Prostate gland (tissue), 2 donors: Measurements from ENCODE around the gene DMRT2.

Experiments
- POLR2A ChIP-seq: fragments of 450-650 bp; IDR thresholded peaks from one replicate; pipeline ENCODE4 v1.6.1; 2016; ENCODE audit warnings: antibody characterized with exemption, mild to moderate bottlenecking
- POLR2AphosphoS5 ChIP-seq: sonication (generic); formaldehyde crosslinking; IDR thresholded peaks from one replicate; pipeline ENCODE4 v1.6.1; 2017; ENCODE audit warnings: antibody characterized with exemption
- TF ChIP-seq, protein P1 (sequence below), 4 experiments: fragments of 200-600 bp in 2 of 4; fragments of 450-650 bp in 2 of 4; sonication (generic) in 2 of 4; IDR thresholded peaks; 1 replicate in 3 of 4; 2 replicates in 1 of 4; pipeline ENCODE4 v1.5.1; 2016 to 2019; ENCODE audit warnings: antibody characterized with exemption in 4 of 4, mild to moderate bottlenecking in 2 of 4, moderate library complexity in 2 of 4

DNA sequence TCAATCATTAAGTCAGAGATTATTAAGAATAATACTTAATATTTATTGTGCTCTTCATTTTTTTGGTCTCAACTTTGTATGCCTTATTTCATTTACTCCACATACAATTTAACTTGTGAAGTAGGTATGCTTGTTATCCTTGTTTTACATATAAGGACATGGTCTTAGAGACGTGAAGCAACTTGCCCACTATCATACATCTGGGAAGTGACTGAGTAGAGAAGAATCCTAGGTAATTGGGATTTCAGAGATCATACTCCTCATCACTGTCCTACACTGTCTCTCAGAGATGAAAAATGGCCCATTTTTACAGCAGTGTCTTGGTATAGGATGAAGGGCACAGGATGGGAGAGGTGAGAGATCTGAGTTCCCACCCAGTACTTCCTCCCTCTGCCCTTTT lies 23.3 kb downstream of the DMRT2 start:
- TF ChIP-seq POLR2AphosphoS5 (no peak), POLR2A (no peak)
- TF ChIP-seq, protein P1, sequence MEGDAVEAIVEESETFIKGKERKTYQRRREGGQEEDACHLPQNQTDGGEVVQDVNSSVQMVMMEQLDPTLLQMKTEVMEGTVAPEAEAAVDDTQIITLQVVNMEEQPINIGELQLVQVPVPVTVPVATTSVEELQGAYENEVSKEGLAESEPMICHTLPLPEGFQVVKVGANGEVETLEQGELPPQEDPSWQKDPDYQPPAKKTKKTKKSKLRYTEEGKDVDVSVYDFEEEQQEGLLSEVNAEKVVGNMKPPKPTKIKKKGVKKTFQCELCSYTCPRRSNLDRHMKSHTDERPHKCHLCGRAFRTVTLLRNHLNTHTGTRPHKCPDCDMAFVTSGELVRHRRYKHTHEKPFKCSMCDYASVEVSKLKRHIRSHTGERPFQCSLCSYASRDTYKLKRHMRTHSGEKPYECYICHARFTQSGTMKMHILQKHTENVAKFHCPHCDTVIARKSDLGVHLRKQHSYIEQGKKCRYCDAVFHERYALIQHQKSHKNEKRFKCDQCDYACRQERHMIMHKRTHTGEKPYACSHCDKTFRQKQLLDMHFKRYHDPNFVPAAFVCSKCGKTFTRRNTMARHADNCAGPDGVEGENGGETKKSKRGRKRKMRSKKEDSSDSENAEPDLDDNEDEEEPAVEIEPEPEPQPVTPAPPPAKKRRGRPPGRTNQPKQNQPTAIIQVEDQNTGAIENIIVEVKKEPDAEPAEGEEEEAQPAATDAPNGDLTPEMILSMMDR (IDR thresholded peaks at IDR 0.05) = no peak
